ENCODE results near the gene DUSP8.

Gene DUSP8

GRCh38 chr11:1538153-1538552 lies 33.9 kb downstream of the DUSP8 start:
- no peak for DNase-seq (ENCODE audit: low read depth)
- no peak for TF ChIP-seq CTCF (conservative IDR thresholded peaks at IDR 0.05; ENCODE audit: low read length)
- H3K4me3 ChIP-seq (ENCODE audit: low read length) = no peak overlapping the region

GRCh38 chr11:1536065-1536843 lies 35.8 kb downstream of the DUSP8 start:
- no peak for DNase-seq (ENCODE audit: low read depth)
- TF ChIP-seq CTCF (conservative IDR thresholded peaks at IDR 0.05; ENCODE audit: low read length) = no peak

GRCh38 chr11:1534682-1535081 lies 37.4 kb downstream of the DUSP8 start:
- TF ChIP-seq CTCF (conservative IDR thresholded peaks at IDR 0.05; ENCODE audit: low read length) = no peak
- peak; percentile 54 for DNase-seq (ENCODE audit: low read depth)
- H3K4me3 ChIP-seq (ENCODE audit: low read length) = no peak overlapping the region

More at GRCh38 chr11:1536065-1536843, 35.8 kb downstream of the DUSP8 start:
- no peak overlapping the region for H3K4me3 ChIP-seq (ENCODE audit: low read length)

GRCh38 chr11:1534171-1534570 lies 37.9 kb downstream of the DUSP8 start:
- no peak overlapping the region for H3K4me3 ChIP-seq (ENCODE audit: low read length)
- TF ChIP-seq CTCF (conservative IDR thresholded peaks at IDR 0.05; ENCODE audit: low read length) = no peak
- DNase-seq (ENCODE audit: low read depth) = no peak

- TF ChIP-seq CTCF (conservative IDR thresholded peaks at IDR 0.05; ENCODE audit: low read length) = no peak
- no peak overlapping the region for H3K4me3 ChIP-seq (ENCODE audit: low read length)
- DNase-seq (ENCODE audit: low read depth) = no peak
Observed at GRCh38 chr11:1533342-1533725, 38.7 kb downstream of the DUSP8 start.

GRCh38 chr11:1532606-1533341 lies 39.3 kb downstream of the DUSP8 start:
- H3K4me3 ChIP-seq (ENCODE audit: low read length) = no peak overlapping the region
- no peak for TF ChIP-seq CTCF (conservative IDR thresholded peaks at IDR 0.05; ENCODE audit: low read length)
- peak; percentile 36 for DNase-seq (ENCODE audit: low read depth)

Measured in AG10803 (cell line).